Measurements from ENCODE around the gene INPP5F.
"Not testable (repeated sequence)": the region's sequence is repeated elsewhere in the genome, so short reads cannot be mapped to it uniquely, and the experiment has no call there.

The INPP5F gene

DNA sequence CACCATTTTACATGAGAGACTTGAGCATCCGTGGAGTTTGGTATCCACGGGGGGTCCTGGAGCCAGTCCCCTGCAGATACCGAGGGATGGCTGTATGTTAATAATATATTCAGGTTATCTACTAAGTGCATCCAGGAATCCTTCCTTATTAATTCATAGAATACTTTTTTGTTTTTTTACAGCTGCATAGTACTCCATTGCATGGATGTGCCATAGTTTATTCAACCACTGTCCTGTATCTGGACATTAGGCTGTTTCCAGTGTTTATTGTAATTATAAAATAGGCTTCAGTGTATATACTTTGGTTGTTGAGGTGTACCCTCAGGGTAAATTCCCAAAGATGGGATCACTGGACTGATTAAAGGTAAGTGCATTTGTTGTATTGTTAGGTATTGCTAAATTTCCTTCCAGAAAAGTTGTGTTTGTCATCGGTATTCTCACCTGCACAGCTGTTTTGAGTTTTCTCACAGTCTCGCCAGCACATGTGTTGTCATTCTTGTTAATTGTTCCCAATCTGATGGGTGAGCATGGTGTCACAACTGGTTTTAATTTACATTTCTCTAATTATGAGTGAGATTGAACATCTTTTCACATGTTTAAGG is 55.1 kb downstream of the INPP5F start:
- no peak for DNase-seq

DNA sequence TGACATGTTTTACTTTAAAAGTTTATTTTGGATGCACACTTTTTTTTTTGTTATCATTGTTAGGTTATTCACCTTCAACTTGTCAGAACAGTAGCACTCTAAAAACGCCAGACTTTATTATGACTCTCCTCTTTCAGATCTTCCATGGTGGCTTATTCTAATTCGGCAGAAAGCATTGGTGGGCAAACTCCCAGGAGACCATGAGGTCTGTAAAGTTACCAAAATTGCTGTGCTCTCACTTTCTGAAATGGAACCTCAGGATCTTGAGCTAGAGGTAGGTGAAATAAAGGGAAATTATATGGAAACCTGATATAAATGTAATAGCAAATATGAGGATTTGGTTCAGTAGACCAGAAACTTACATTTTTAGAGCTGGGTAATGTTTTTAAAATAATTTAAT is 55.6 kb downstream of the INPP5F start:
- DNase-seq, result no peak

DNA sequence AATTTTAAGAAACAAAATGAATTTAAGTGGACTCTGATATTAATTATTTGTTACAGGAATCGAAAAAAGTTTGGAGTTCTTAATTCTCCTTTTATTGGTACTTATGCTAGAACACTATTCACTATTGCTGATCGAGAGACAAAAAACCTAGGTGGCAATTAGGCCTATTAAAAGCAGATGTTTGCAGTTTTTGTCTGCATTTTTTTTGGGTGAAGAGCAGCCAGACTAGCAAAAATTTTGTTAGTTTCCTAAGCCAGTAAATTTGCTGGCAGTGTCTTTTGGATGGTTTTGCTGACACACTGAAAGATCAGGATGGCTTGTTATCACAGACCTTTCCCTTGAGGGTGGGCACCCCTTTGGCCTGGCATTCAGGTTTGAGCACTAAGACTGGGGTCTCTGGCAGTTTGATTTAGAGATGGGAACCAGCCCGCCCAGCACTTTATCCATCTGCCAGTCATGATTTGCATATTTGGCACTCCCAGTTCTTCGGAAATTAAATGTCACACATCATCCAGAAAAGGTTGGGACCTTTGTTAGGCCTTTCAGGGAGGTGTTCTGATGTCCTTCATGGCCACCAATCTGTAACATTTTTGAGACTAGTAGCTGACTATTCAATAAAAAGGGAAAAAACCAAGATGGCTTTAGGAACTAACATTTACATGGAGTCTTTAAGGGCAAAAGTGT is 57.3 kb downstream of the INPP5F start:
- no peak for DNase-seq

DNA sequence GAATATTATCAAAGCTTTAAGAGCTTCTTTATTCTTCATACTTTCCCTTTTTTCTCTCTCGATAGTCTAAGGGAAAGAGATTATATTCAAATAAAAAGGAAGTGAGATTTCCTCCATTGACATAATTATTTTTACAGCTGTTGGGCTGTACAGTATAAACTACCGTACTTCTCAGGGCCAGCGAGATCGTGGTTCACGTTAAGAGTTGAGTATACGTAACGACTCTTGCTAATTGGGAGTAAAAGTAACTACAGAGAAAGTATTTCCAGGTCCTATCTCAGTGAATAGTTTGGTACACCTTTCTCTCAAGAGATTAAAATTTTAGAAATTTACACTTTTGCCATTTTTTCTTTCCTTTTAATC is 57.8 kb downstream of the INPP5F start:
- no peak for DNase-seq

DNA sequence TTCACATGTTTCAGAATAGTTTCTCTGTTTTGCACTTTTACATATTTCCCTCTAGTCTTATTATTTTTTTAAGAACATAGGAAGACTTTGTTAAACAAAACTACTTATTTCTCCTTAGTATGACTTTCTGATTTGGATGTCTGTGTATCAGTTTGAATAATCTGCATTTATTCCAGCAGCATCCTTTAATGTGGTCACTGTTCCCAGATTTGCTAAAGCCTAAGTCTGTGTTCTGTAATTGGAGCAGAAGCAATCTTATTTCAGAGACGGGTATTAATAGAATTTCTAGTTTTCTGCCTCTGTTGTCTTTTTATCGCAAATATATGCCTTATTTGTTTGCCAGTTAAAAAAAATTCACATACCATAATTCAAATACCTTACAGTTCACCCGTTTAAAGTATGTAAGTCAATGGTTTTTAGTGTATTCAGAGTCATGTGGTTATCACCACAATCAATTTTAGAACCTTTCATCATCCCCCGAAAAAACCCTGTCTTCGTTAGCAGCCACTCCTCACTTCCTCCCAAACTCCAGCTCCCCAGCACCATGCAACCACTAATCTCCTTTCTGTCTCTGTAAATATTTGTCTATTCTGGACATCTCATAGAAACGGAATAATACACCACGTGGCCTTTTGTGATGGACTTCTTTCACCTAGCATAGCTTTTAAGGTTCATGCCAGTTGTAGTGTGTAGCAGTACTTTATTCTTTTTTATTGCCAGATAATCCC is 58.7 kb downstream of the INPP5F start:
- no peak for DNase-seq

DNA sequence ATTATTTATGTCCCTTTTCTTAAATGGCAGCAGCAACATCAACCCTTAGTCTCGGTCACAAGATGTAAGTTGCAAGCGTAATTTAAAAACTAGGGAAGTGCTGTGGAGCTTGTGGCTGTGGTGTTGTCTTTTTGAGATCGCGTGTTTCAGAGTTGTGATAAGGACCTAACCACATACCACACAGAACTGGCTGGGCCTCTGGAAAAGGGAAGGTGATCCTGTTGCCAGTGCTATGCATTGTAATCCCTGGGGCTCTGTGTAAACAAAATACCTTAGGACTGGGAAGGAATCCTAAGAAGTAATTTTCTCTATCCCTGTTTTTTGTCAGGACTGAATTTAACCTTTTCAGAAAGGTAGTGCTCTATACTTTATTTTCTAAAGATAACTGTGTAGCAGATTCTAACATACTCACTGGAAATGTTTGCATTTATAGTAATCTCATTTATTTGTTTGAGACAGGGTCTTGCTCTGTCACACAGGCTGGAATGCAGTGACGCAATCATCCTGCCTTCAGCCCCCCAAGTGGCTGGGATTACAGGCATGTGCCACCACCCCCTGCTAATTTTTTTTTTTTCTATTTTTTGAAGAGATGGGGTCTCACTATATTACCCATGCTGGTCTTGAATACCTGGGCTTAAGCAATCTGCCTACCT is 60.4 kb downstream of the INPP5F start:
- DNase-seq, result no peak

DNA sequence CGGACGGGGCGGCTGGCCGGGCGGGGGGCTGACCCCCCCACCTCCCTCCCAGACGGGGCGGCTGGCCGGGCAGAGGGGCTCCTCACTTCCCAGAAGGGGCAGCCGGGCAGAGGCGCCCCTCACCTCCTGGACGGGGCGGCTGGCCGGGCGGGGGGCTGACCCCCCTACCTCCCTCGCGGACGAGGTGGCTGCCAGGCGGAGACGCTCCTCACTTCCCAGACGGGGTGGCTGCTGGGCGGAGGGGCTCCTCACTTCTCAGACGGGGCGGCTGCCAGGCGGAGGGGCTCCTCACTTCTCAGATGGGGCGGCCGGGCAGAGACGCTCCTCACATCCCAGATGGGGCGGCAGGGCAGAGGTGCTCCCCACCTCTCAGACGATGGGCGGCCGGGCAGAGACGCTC is 69.3 kb downstream of the INPP5F start:
- not testable (repeated sequence) for DNase-seq

DNA sequence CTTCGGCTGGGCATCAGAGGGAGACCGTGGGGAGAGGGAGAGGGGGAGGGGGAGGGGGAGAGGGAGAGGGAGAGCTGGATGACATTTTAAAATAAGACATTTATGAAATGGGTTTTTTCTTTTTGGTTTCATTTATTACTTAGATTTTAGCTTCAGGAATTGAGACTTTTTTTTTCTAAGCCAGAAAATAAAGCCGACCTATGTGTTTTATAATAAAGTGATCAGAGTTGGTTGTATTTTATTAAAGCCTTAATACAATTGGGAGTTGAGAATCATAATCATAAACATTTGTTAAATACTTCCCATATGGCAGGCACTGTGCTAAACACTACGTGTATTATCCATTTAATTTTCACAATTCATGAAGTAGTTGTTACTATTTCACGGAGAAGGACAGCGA is 70.2 kb downstream of the INPP5F start:
- DNase-seq, result no peak

DNA sequence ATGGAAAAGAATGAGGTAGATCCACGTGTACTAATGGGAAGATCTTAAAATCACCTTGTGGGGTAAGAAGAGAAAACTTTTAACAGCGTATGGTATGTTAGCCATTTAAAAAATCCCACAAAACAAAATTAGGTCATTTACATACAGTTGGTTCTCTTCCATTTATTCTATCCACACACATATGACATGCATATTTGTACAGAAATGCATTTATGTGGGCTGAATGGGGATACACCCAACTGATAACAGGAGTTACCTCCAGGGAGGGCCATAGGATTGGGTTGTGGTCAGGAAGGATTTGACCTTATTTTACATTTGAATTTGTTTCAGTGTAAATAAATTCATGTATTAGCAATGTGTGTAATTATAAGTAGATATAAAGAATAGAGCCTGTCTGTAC is 75.3 kb downstream of the INPP5F start:
- DNase-seq, result no peak

DNA sequence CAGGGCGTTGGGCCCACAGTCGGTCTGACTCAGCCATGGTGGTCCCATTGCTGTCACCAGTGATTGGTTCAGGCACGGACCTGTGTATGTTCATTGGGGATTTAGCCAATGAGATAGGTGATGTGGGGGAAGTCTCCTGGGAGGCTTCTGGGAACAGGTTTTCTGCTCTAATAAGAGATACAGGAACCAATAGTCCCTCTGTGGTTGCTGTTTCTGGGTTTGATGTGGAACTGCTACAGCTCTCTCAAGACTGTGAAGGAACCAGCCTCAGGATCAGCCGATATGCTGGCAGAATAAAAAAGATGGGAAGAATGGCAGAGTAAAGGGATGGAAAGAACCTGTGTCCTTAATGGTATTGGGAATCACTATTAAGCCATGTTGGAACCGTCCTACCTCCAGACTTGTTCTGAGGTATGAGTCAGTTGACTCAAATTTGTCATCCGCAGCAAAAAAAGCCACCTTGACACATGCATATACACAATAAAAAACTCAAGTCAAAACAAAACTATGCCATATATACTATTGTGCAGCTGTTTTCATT is 76.2 kb downstream of the INPP5F start:
- no peak for DNase-seq

DNA sequence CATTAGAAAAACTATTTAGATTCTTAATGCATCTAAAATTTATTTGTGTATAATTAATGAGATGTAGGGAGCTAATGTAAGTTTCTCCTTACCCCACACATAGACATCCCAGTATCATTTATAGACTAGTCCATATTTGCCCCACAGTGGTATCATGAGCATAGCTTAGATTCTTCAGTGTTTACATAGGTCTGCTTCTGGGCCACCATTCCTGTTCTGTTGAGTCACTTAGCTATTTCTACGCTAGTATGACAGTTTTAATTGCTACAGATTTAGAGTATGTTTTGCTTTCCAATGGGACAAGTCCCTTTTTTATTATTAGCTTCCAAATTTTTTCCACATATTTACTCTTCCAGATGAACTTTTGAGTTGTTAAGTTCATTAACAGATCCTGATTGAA is 77.4 kb downstream of the INPP5F start:
- DNase-seq, result no peak

DNA sequence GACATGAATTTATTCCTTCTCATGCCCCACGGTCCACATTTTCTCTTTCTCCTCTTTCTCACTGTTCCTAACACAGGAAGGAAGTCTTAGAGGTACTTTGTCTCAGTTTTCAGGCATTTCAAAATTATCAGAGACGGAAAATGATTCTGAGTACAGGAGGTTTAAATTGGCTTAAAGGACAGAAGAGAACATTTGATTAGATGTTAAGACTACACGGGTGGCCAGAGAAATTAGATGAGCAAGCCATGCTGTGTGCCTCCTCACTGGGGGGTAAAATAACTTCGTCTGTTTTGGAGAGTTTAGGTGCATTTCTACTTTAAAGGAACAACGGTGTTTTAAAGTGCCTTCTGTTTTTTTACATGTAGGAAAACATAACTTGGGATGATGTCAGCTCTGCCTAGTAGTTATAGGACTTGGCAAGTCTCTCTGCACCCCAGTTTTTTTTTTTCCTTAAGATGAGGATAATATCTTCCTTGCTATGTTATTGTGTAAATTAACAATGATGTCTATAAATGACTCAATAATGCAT is 79.9 kb downstream of the INPP5F start:
- no peak for DNase-seq

DNA sequence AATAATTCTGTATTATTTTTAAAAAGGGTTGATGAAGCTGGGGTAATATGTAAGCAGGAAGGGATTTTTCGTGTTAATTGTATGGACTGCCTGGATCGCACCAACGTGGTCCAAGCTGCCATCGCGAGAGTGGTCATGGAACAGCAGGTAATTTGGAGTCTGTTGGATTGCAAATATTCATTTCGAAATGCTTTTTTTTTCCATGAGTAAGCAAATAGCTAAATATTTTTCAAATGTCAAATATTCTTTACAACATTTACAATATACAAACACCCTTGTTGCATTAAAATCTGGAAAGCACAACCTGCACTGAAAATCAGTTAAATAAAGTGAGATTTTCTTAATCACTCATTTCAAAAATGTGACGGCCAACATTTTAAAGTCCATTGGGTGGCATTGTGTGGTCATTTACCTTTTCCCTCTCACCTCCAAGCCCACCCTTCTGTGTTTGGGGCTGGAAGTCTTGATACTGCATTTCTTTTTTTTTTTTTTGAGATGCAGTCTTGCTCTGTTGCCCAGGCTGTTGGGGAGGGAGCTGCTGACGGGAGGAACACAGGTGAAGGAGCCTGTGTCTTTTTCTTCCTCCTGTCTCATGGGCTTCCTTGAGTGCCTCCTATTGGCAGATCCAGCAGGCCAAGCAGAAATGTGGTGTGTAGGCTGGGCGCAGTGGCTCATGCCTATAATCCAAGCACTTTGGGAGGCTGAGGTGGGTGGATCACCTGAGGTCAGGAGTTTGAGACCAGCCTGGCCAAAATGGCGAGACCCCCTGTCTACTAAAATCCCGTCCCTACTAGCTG is 80.7 kb downstream of the INPP5F start:
- no peak for DNase-seq

DNA sequence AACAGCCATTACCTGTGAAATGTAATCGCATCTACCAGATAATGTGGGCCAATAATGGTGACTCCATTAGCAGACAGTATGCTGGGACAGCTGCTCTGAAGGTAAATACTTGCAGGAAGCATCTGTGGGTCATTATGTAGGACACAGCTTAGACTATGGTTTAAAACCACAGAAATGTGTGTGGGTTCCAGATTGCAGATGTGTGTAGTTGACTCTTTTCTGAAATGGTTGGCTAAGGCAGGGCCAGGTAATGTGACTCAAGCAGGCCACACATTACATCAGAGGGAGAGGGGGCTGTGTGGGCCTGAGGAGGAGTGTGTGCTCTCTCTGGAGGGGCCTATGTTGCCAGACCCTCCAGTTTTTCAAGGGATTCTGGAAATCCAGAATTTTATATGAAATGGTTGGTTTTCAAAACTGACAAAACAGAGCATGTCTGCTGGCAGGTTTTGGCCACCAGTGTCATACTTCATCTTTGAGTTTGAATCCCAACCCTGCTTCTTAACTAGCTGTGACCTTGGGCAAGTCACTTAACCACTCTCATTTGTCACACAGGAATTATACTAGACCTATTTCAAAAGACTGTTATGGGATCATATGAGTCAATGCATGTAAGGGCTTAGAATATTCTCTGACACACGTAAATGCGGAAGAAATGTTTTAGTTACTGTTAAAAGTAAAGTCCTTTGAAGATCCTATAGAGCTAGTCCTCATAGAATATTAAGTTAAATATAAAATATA is 82.3 kb downstream of the INPP5F start:
- DNase-seq, result no peak

DNA sequence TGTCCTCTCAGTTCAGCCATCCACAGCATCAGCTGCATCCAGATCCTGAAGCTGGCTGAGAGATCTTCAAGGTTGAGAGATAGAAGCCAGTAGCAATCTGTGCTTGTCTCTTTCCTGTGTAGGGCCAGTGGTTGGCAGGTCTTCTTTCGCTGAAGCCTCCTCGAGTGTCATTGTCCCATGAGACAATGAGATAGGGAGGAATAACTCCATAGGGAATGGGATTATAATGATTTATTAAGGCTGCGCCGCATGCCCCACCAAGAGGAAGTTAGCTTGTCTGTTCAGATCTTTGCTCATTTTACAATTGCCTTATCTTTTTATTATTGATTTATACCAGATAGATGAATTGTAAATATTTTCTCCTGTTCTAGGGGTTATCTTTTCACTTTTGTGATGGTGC is 85.3 kb downstream of the INPP5F start:
- no peak for DNase-seq

DNA sequence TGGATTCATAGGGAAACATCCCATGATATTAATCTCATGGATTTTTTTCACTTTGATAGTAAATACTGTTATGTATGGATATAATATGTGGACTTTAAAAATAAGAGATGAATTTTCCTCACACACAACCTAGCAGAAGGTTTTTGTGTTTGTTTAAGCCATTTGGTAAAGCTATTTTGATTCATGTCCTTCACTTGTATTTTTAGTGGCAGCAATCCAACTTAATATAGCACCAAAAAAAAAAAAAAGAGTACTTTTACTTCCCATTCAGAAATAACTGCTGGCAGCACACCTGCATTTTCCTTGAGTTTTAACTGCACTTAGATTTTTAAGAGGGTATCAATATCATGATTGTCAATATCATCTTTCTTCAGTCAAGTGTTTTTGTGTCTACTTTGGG is 86.8 kb downstream of the INPP5F start:
- DNase-seq, result no peak

DNA sequence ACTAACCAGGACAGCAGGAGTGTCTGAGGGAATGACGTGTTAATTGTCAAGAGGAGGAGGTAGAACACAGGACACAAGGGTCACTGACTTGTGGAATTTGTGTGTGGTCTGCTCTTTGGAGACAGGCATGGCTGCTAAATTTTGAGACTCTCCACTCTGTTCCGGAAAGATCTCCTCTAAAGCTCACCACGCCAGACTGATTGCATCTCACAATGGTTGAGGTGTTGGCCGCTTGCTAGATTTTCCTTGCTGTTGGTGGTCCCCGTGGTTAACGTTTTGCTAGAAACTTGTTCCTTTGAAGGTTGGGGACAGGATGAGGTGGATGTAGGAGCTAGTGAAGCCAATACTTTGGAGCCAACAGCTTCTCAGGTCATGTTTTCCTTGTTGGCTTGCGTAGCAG is 89.8 kb downstream of the INPP5F start:
- no peak for DNase-seq

DNA sequence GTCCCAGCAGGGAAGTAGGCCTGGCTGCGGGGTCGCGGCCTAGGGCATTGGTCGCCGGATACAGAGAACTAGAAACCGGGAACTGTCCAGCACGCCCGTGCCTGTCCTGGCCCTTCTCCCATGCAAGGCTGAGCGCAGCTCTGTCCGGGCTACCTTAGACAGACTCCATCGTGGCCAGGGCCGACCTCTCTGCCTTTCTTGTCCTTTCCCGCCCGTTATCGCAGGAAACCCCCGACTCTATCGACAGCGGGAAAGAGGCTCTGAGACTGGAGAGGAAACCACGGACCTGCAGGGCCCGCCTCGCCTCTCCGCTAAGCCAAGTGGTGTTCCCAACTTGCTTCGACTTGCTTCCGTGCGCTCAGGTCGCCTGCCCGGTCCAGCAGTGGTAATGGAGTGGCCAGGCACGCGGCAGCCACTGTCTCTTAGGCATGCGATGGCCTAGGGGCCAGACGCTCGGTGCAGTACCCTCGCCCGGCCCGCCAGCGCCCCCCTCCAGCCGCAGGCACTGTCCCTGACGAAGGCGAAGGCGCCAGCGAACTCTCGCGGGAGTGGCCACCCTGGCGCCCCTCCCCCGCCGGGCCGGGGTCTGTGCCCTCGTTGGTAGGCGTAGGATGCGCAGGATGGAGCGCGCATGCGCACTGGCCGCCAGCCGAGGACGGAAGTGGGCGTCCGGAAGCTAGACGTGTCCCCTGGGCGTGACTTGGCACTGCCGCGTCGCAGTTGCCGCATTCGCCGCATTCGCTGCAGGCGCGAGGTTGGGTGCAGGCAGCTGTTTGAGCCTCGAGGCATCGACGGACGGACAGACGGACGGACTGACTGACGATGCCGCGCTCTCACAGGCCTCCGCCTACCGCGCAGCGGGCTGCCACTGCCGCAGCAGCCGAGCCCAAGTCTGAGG is 92.4 kb downstream of the INPP5F start:
- DNase-seq, result peak; percentile 7

DNA sequence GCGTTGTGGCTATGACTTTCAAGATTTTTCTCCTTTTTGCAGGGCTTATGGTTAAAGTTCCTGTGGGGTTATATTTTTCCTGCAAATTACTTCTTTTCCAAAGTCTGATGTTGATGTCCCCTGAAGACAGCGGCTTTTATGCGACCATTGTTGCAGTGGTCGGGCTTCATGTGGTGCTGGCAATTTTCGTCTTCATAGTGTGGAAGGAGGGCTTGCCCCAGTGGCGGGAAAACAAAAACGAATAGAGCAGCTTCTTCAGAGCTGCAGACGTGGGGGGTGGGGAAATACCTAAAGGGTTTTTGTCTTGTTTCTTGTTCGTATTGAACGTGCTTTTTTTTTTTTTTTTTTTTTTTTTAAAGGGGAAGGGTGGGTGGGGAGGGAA is 93.0 kb downstream of the INPP5F start:
- DNase-seq, result no peak

DNA sequence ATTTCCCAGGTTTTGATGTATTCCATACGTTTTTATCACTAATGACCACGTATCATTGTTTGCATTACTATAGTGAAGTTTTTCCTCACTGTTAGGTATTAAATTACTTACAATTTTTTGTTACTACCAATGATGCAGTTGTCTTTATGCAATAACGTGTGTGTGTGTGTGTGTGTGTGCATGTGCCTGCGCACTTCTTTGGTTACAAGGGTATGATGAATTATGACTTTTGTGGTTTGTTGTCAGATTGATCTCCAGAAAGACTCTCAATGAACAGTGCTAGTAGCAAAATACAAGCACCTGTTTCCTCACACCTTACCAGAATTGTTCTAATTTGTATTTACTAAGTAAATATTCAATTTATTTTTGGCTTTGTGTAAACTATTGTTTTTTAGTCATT is 95.3 kb downstream of the INPP5F start:
- DNase-seq, result no peak

DNA sequence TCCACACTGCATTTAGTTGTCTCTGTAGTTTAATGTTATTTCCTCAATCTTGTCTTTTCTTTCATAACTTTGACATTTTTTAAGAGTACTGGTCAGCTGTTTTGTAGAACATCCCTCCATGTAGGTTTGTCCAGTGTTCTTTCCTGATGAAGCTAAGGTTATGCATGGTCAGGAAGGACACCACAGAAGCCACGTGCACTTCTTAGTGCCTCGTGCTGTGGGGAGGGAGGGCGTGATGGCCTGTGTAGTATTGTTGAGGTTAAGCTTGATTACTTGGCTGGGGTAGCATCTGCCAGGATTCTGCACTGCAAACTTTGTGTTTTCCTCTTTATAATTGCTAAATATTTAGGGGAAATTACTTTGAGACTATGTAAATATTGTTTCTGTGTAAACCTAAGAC is 98.4 kb downstream of the INPP5F start:
- DNase-seq, result no peak

Measured in T1000 (cell line).